ENCODE data around the gene KIAA0930.

- TF ChIP-seq POLR2A (IDR thresholded peaks at IDR 0.05; ENCODE audit: low read length) (no peak), GATA1 (IDR thresholded peaks at IDR 0.05; ENCODE audit: low read depth, low read length) (no peak)
These were observed 68.9 kb downstream of the KIAA0930 start for GRCh38 chr22:45171830-45172229.

Data from erythroblast (primary cell).